Fibroblast of the aortic adventitia (primary cell): ENCODE results near the gene TBC1D8B. TPM values are rescaled to one million over a fixed set of nuclear protein-coding genes. Genes with fewer than 3 reads are reported as not detected.

ENCODE experiments used
- DNase-seq: peaks from one replicate; pipeline ENCODE4 v3.0.0-alpha.2; 2010; ENCODE audit warnings: low read depth
- H3K4me3 ChIP-seq: 2 replicates; pipeline ENCODE4 v1.5.1; 2011; ENCODE audit warnings: low read depth, mild to moderate bottlenecking, control low read depth, low read length, moderate library complexity
- total RNA-seq: library from RNA; depleted of rRNA; stranded (reverse); fragments of >200 nt; gene quantifications from 2 replicates; pipeline ENCODE4 v1.2.3, GENCODE V29; 2012; ENCODE audit warnings: low replicate concordance
- TF ChIP-seq, protein P1 (sequence below): IDR thresholded peaks from 2 replicates; pipeline ENCODE4 v1.5.1; 2011; ENCODE audit warnings: mild to moderate bottlenecking, low read length, control low read depth, inconsistent platforms; ENCODE audit not compliant: insufficient read depth

TBC1D8B gene
- total RNA-seq, 1 donor = 17.1 TPM

DNA sequence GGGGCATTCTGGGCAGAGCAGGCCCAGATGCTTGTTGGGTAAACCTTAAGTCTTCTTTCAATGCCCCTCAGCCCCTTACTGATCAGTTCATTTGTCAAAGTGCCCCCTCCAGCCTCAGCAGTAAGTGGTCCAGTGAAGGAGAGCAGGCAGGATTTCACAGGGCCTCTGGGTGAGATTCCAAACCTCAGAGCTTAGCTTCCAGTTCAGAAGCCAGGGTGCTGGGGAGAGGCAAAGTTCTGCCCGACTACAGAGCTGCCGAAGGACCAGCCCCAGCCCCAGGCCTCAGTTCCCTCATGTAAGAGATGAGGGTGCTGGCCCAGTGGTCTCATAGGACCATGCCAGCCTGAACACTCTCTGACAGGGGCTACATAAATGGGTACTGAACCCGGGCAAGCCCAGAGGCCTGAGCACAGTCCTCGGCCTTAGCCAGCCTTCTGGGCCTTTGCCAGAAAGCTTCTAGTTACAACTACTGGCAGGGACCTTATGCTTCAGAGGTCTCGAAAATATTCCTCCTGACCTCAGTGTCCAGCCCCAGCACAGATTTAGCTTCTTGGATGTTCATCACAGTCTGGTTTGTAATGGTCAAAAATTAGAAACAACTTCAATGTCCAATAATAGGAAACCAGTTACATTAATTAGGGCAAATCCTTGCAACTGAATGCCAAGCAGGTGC lies 101.5 kb downstream of the TBC1D8B start:
- H3K4me3 ChIP-seq = no peak overlapping the region
- no peak for DNase-seq
- TF ChIP-seq, protein P1, sequence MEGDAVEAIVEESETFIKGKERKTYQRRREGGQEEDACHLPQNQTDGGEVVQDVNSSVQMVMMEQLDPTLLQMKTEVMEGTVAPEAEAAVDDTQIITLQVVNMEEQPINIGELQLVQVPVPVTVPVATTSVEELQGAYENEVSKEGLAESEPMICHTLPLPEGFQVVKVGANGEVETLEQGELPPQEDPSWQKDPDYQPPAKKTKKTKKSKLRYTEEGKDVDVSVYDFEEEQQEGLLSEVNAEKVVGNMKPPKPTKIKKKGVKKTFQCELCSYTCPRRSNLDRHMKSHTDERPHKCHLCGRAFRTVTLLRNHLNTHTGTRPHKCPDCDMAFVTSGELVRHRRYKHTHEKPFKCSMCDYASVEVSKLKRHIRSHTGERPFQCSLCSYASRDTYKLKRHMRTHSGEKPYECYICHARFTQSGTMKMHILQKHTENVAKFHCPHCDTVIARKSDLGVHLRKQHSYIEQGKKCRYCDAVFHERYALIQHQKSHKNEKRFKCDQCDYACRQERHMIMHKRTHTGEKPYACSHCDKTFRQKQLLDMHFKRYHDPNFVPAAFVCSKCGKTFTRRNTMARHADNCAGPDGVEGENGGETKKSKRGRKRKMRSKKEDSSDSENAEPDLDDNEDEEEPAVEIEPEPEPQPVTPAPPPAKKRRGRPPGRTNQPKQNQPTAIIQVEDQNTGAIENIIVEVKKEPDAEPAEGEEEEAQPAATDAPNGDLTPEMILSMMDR = no peak

DNA sequence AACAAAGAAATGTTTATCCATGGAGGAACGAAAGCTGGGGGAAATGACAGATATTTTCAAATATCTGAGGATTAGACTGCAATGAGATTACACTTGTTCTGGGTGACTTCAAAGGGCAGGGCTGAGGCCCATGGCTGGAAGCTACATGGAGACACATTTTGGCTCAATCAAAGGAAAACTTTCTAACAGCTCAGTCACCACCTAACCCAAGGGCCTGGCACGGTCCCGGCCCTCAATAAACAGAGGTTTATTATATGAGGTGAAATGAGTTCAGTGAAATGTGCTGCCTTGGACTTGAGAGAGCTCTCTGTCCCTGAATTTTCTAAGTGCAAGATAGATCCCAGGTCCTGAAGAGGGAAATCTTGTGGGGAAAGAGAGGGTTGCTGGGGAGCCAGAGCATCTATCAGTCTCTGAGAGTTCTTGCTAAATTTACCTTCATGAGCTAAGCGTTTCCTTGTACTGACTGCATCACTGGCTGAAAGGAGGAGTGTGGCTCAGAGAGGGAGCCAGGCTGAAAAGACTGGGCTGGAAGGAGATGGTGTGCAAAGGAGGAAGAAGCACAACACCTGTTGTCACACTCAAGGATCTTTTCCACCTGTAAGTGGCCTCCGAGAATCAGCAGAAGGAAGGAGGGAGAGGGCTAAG lies 102.7 kb downstream of the TBC1D8B start:
- DNase-seq = no peak
- TF ChIP-seq, protein P1 = no peak
- no peak overlapping the region for H3K4me3 ChIP-seq

DNA sequence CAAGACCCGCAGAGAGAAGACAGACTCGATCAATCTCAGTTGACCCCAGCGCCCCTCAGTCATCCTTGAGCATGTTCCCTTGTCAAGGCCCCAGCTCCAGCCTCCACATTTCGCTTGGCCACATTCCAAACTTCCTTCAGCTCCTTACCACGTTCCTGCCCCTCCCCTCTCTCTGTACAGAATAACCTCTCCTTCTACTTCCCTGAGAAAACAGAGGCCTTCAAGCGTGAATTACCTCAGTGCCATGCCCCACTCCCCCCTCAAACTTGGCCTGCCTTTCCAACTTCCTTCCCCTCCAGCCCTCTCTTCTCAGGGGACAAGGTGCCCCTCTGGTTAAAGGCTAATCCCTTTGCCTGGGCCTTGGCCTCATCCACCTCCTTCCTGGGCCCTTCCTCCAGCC lies 103.9 kb downstream of the TBC1D8B start:
- DNase-seq = no peak
- no peak overlapping the region for H3K4me3 ChIP-seq
- TF ChIP-seq, protein P1 = no peak

DNA sequence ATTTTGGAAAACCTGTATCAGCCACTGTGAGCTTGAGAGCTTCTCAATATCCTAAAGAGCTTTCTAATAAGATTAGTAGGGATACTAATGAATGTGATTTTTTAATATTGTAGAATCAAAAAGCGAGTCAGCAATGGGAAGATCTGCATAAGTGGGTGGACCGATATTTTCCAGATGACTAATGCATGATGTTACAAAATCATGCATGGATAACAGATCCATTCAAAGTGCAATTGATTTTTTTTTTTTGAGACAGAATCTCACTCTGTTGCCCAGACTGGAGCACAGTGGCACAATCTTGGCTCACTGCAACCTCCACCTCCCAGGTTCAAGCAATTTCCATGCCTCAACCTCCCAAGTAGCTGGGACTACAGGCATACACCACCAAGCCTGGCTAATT lies 110.4 kb downstream of the TBC1D8B start:
- no peak overlapping the region for H3K4me3 ChIP-seq
- DNase-seq = peak; percentile 52
- TF ChIP-seq, protein P1 = no peak

DNA sequence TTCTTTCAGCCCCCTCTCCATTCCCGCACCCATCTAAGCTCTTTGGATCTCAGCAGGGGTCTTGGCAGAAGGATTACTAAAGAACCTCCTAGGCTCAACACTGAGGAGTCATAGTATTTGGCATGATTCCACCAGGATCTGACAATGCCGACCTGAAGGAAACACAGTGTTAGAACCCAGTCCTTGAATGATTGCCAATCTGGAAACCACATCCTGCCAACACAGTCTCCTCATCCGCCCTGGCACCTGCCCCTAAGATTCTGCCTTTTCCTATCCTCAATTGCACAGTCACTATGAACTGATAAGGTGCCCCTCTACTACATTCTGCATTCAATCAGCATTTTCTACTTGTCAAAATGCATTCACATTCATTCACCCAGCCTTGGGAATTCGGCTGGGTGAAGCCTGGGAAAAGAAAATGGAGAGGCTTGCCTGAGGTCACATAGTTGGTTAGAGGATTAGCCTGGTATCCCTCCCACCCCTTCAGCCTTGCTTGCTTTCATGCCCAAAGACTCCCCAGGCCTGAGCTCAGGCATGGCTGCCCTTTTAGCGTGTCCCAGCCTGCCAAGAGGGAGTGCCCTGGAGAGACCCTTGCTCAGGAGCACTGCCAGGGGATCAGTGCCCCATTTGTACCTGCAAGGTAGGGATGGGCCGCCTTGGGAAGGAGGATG lies 115.5 kb downstream of the TBC1D8B start:
- no peak overlapping the region for H3K4me3 ChIP-seq
- peak; percentile 81 for DNase-seq
- TF ChIP-seq, protein P1 = no peak

DNA sequence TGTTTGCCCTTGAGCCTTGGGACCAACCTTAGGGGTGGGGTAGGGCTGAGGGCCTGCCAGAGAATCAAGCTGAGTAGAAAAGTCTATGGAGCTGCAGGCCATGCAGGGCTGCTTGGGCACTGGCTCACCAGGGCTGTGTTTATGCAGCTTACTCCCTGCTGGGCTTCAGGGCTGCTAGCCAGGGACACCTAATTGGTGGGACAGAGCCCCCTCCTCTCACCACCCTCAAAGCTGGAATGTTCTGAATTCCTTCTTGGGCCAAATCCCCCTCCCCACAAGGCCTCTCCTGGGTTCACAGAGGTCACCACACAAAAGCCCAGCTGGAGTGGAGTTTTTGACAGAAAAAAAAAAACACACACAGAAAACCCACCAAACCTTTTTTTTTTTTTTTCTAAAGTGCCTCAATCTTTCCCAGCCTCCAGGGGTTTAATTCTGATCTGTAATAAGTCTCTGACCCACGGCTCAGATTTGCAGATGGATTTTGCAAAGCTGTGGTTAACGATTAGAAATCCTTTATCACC lies 117.5 kb downstream of the TBC1D8B start, which contains the start of gene CLDN2:
TSS of gene CLDN2 (plus strand) at position 471 of the 521 bp plus-strand sequence. CDS start 7,827 bp downstream, outside the sequence.
- TF ChIP-seq, protein P1 = no peak
- no peak for DNase-seq
- no peak within 1 kb of the TSS for H3K4me3 ChIP-seq
